ENCODE measurements around the gene CTNNBIP1. TPM values are rescaled to one million over a fixed set of nuclear protein-coding genes. Genes with fewer than 3 reads are reported as not detected.

CTNNBIP1 gene
- total and polyA plus RNA-seq, 9 donors = 47.3 to 81.1 (median 58.7) TPM

- Histone ChIP-seq H3K27ac (ENCODE audit: low read length) (peak overlapping the region; percentile 78), H3K4me3 (ENCODE audit: low read length) (no peak overlapping the region), H3K9me3 (replicated peaks; ENCODE audit: control insufficient read depth, low read depth, low read length) (no peaks in the 10 kb centered on the region), H3K4me1 (ENCODE audit: control insufficient read depth, insufficient read depth, low read length) (peaks cover 59% of the 10 kb centered on the region), H3K36me3 (ENCODE audit: control insufficient read depth, insufficient read depth, low read length) (peaks cover 37% of the 10 kb centered on the region), H3K27me3 (ENCODE audit: control insufficient read depth, insufficient read depth, low read length) (no peaks in the 10 kb centered on the region)
- peak; percentile 72 for DNase-seq
- WGBS (ENCODE audit: insufficient coverage) = 76% methylated on average over 8 of the region's 11 CpGs
Measured at GRCh38 chr1:9872430-9873165, 37.5 kb downstream of the CTNNBIP1 start.

DNA sequence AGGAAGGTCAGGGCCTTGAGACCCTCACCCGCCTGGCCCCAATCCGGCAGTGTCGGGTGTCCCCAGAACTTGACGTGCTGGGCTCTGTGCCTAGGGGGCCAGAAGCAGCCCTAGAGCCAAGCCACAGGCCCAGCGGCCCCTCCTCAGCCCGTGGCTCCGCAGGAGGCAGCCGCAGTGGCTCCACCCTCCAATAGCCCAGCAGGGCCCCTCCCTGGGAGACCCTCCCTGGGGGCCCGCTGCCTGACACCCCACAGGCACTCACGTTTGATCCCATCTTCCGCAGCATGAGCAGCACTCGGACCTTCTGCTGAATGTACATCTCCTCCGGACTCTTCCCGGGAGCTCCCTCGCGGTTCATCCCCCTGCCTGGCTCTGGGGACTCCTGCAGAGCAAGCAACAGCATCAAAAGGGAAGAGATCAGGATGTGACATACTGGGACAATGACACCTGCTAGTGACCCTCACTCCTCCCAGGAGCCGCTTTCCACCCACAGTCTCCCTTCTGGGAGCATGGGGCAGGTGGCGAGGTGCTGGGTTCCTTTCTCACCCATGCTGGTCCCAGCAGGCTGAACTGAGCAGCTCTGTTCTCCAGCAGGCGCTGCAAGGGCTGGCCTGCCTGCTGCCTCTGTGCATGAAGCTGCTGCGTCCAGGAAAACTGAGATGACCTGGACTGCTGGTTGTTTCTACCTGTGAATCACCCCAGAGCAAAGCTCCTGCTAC is 38.2 kb downstream of the CTNNBIP1 start:
- DNase-seq = no peak
- Histone ChIP-seq H3K27ac (ENCODE audit: low read length) (peak overlapping the region; percentile 78), H3K27me3 (ENCODE audit: control insufficient read depth, insufficient read depth, low read length) (no peaks in the 10 kb centered on the region), H3K4me1 (ENCODE audit: control insufficient read depth, insufficient read depth, low read length) (peaks cover 55% of the 10 kb centered on the region), H3K9me3 (replicated peaks; ENCODE audit: control insufficient read depth, low read depth, low read length) (no peaks in the 10 kb centered on the region), H3K4me3 (ENCODE audit: low read length) (no peak overlapping the region), H3K36me3 (ENCODE audit: control insufficient read depth, insufficient read depth, low read length) (peaks cover 40% of the 10 kb centered on the region)
- WGBS (ENCODE audit: insufficient coverage) = 79% methylated on average over 16 of the region's 20 CpGs

DNA sequence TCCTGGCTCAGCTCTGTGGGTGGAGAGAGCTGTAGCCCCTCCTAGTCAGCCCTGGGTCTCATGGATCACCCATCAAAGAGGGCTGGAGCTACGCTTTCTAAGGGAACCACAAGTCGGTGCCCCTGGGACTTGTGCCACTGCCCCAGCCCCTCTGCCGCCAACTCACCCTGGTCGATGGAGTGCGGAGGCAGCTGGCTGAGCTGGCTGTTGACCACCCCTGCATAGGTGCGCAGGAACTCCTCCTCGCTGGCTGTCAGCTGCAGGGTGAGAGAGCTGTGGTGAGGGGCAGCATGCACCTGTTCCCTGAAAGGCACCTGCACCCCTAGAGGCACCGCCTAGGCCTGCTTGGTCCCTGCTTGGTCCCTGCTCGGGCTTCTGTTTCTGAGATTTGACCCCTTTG is 39.0 kb downstream of the CTNNBIP1 start:
- Histone ChIP-seq H3K9me3 (replicated peaks; ENCODE audit: control insufficient read depth, low read depth, low read length) (no peaks in the 10 kb centered on the region), H3K27ac (ENCODE audit: low read length) (no peak overlapping the region), H3K36me3 (ENCODE audit: control insufficient read depth, insufficient read depth, low read length) (peaks cover 43% of the 10 kb centered on the region), H3K4me3 (ENCODE audit: low read length) (no peak overlapping the region), H3K27me3 (ENCODE audit: control insufficient read depth, insufficient read depth, low read length) (no peaks in the 10 kb centered on the region), H3K4me1 (ENCODE audit: control insufficient read depth, insufficient read depth, low read length) (peaks cover 48% of the 10 kb centered on the region)
- WGBS (ENCODE audit: insufficient coverage) = 85% methylated on average over 7 of the region's 9 CpGs
- DNase-seq = no peak

DNA sequence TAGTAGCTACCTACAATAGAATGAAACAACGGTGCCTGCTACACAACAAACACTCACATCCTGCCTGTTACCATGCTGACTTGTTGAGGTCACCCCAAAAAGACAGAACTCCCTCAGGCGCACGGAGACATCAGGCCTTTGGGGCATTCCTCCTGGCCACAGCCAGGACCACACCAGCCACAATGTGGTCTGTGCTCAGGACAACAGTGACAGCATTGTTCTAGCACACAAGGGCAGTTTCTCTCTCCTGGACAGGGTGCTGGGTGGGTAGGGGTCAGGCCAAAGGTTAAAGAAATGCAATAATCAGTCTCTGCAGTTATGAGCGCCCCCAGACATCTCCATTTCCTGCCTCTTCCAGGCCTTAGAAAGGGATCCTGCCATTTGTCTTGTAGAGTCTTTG is 39.5 kb downstream of the CTNNBIP1 start:
- Histone ChIP-seq H3K36me3 (ENCODE audit: control insufficient read depth, insufficient read depth, low read length) (peaks cover 48% of the 10 kb centered on the region), H3K4me3 (ENCODE audit: low read length) (no peak overlapping the region), H3K4me1 (ENCODE audit: control insufficient read depth, insufficient read depth, low read length) (peaks cover 47% of the 10 kb centered on the region), H3K27ac (ENCODE audit: low read length) (no peak overlapping the region), H3K27me3 (ENCODE audit: control insufficient read depth, insufficient read depth, low read length) (no peaks in the 10 kb centered on the region), H3K9me3 (replicated peaks; ENCODE audit: control insufficient read depth, low read depth, low read length) (no peaks in the 10 kb centered on the region)
- WGBS (ENCODE audit: insufficient coverage) = 90% methylated on average over 2 of the region's 4 CpGs
- DNase-seq = no peak

DNA sequence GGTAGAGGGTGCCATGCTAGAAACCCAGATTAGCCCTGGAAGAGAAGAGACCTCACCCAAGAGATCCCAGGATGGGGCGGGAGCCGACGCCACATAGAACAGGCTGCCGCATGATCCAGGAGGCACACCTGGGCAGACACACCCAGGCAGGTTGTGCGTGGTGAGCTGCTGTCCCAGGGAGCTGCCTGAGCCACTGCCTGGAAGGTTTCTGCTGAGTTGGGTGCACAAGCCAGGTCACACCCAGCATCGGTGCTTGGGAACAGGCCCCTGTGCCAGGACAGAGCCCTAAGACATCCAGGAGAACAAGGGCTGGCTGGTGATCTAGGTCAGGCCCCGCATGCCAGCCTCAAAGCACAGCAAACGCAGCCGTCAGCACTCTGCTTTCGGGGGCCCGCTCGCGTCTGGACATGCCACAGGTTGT is 40.2 kb downstream of the CTNNBIP1 start:
- WGBS (ENCODE audit: insufficient coverage) = 85% methylated on average over 6 of the region's 13 CpGs
- no peak overlapping the region for H3K4me3 ChIP-seq (ENCODE audit: low read length)
- H3K9me3 ChIP-seq (replicated peaks; ENCODE audit: control insufficient read depth, low read depth, low read length) = no peaks in the 10 kb centered on the region
- no peak for DNase-seq
- no peaks in the 10 kb centered on the region for H3K27me3 ChIP-seq (ENCODE audit: control insufficient read depth, insufficient read depth, low read length)
- peaks cover 49% of the 10 kb centered on the region for H3K36me3 ChIP-seq (ENCODE audit: control insufficient read depth, insufficient read depth, low read length)
- H3K27ac ChIP-seq (ENCODE audit: low read length) = no peak overlapping the region
- H3K4me1 ChIP-seq (ENCODE audit: control insufficient read depth, insufficient read depth, low read length) = peaks cover 39% of the 10 kb centered on the region

DNA sequence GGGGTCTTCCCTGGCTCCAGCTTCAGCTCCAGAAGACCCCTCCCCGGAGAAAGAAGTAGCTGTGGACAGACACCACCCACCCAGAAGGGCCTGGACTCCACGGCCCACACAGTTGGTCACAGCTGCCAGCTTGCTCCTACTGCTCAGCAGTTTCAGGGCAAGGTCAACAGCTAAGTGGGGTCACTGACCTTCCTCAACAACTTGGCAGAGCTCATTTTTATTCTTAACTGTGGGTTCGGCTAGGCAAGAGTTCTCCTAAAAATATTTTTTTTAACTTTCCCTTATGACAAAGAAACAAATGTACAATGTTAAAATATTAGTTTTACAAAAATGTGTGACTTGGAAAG is 41.9 kb downstream of the CTNNBIP1 start:
- 50% methylated on average over 1 of the region's 3 CpGs for WGBS (ENCODE audit: insufficient coverage)
- Histone ChIP-seq H3K4me1 (ENCODE audit: control insufficient read depth, insufficient read depth, low read length) (peaks cover 31% of the 10 kb centered on the region), H3K27me3 (ENCODE audit: control insufficient read depth, insufficient read depth, low read length) (no peaks in the 10 kb centered on the region), H3K4me3 (ENCODE audit: low read length) (no peak overlapping the region), H3K36me3 (ENCODE audit: control insufficient read depth, insufficient read depth, low read length) (peaks cover 62% of the 10 kb centered on the region), H3K9me3 (replicated peaks; ENCODE audit: control insufficient read depth, low read depth, low read length) (no peaks in the 10 kb centered on the region), H3K27ac (ENCODE audit: low read length) (no peak overlapping the region)
- no peak for DNase-seq

- Histone ChIP-seq H3K36me3 (ENCODE audit: control insufficient read depth, insufficient read depth, low read length) (peaks cover 62% of the 10 kb centered on the region), H3K27me3 (ENCODE audit: control insufficient read depth, insufficient read depth, low read length) (no peaks in the 10 kb centered on the region), H3K9me3 (replicated peaks; ENCODE audit: control insufficient read depth, low read depth, low read length) (no peaks in the 10 kb centered on the region), H3K4me3 (ENCODE audit: low read length) (no peak overlapping the region), H3K27ac (ENCODE audit: low read length) (no peak overlapping the region), H3K4me1 (ENCODE audit: control insufficient read depth, insufficient read depth, low read length) (peaks cover 28% of the 10 kb centered on the region)
- peak; percentile 77 for DNase-seq
- WGBS (ENCODE audit: insufficient coverage) = 19% methylated on average over 9 of the region's 15 CpGs
Measured at GRCh38 chr1:9867408-9868243, 42.4 kb downstream of the CTNNBIP1 start.

DNA sequence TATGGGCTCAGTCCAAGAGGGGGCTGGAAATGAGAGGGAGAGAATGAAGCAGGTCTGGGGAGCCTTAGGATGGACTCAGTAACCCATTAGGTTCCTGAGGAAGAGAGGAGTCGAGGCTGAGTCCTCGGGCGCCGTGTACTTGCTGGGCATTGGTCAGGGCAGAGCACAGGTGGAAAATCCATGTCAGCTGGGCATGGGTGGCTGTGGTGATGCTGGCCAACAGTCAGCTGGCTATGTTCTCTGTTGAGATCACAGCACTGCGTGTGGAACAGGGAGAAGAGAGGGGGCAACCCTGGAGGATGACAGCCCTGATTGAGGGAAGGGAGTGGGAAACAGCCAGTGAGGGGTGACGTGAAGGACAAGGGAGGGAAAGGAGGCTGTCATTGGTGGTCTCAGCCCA is 43.2 kb downstream of the CTNNBIP1 start:
- DNase-seq = no peak
- Histone ChIP-seq H3K4me1 (ENCODE audit: control insufficient read depth, insufficient read depth, low read length) (peaks cover 20% of the 10 kb centered on the region), H3K27me3 (ENCODE audit: control insufficient read depth, insufficient read depth, low read length) (no peaks in the 10 kb centered on the region), H3K4me3 (ENCODE audit: low read length) (no peak overlapping the region), H3K9me3 (replicated peaks; ENCODE audit: control insufficient read depth, low read depth, low read length) (no peaks in the 10 kb centered on the region), H3K36me3 (ENCODE audit: control insufficient read depth, insufficient read depth, low read length) (peaks cover 64% of the 10 kb centered on the region), H3K27ac (ENCODE audit: low read length) (no peak overlapping the region)
- 83% methylated on average over 5 of the region's 6 CpGs for WGBS (ENCODE audit: insufficient coverage)

GRCh38 chr1:9865724-9866123 is 44.3 kb downstream of the CTNNBIP1 start:
- H3K9me3 ChIP-seq (replicated peaks; ENCODE audit: control insufficient read depth, low read depth, low read length) = no peaks in the 10 kb centered on the region
- no peaks in the 10 kb centered on the region for H3K27me3 ChIP-seq (ENCODE audit: control insufficient read depth, insufficient read depth, low read length)
- no peak overlapping the region for H3K27ac ChIP-seq (ENCODE audit: low read length)
- no peak for DNase-seq
- WGBS (ENCODE audit: insufficient coverage) = 72% methylated on average over 2 of the region's 2 CpGs
- no peak overlapping the region for H3K4me3 ChIP-seq (ENCODE audit: low read length)
- peaks cover 16% of the 10 kb centered on the region for H3K4me1 ChIP-seq (ENCODE audit: control insufficient read depth, insufficient read depth, low read length)
- peaks cover 59% of the 10 kb centered on the region for H3K36me3 ChIP-seq (ENCODE audit: control insufficient read depth, insufficient read depth, low read length)

DNA sequence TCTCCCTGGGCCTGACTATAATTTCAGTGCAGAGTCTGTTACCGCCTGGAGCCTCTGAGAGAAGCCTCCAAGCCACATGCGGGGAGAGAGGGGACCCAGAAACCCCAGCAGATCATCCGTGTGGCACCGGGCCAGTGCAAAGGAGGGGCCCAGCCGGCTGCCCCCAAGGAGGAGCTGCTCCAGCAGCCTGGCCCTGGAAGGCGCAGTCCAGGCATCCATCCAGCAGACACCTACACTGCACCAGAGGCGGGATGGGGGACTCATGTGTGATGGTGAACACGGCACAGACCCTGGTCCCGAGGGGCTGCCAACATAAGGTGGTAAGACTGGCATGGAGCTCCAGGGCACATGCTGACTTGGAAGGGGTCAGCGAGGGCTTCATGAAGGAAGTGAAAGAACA is 46.7 kb downstream of the CTNNBIP1 start:
- Histone ChIP-seq H3K4me3 (ENCODE audit: low read length) (no peak overlapping the region), H3K4me1 (ENCODE audit: control insufficient read depth, insufficient read depth, low read length) (peaks cover 19% of the 10 kb centered on the region), H3K27ac (ENCODE audit: low read length) (no peak overlapping the region), H3K9me3 (replicated peaks; ENCODE audit: control insufficient read depth, low read depth, low read length) (no peaks in the 10 kb centered on the region), H3K36me3 (ENCODE audit: control insufficient read depth, insufficient read depth, low read length) (peaks cover 47% of the 10 kb centered on the region), H3K27me3 (ENCODE audit: control insufficient read depth, insufficient read depth, low read length) (no peaks in the 10 kb centered on the region)
- DNase-seq = no peak
- WGBS (ENCODE audit: insufficient coverage) = 49% methylated on average over 6 of the region's 10 CpGs

All from muscle of leg (tissue), 11 donors.